Mesenchymal stem cell (in vitro differentiated cells and primary cell): Measurements from ENCODE around the gene RRAS.

Experiments used
- DNase-seq: peaks from one replicate; pipeline ENCODE4 v3.0.0-alpha.2; 2013
- H2AFZ ChIP-seq: one replicate; pipeline ENCODE4 v1.6.1; 2013; ENCODE audit warnings: low read depth, mild to moderate bottlenecking, control low read depth, inconsistent platforms, low read length, moderate library complexity
- H2AK5ac ChIP-seq: 2 replicates; pipeline ENCODE4 v1.6.1; 2013; ENCODE audit warnings: low read length, moderate library complexity, mild to moderate bottlenecking, inconsistent platforms; ENCODE audit not compliant: severe bottlenecking
- H2BK120ac ChIP-seq: one replicate; pipeline ENCODE4 v1.6.1; 2013; ENCODE audit warnings: low read depth, mild to moderate bottlenecking, inconsistent platforms, low read length, moderate library complexity
- H2BK12ac ChIP-seq, 2 experiments: one replicate each; pipeline ENCODE4 v1.6.1; 2013; ENCODE audit warnings: inconsistent platforms in 2 of 2, low read length in 2 of 2, mild to moderate bottlenecking in 2 of 2, moderate library complexity in 2 of 2, control low read depth in 1 of 2
- H2BK15ac ChIP-seq: one replicate; pipeline ENCODE4 v1.6.1; 2013; ENCODE audit warnings: mild to moderate bottlenecking, low read depth, inconsistent platforms; ENCODE audit not compliant: poor library complexity, severe bottlenecking
- H2BK5ac ChIP-seq: 2 replicates; pipeline ENCODE4 v1.6.1; 2013; ENCODE audit warnings: low read depth, mild to moderate bottlenecking, low read length, control low read depth, inconsistent platforms; ENCODE audit not compliant: poor library complexity, severe bottlenecking
- H3K14ac ChIP-seq, 2 experiments: one replicate each; pipeline ENCODE4 v1.6.1; 2013; ENCODE audit warnings: inconsistent platforms in 2 of 2, low read length in 2 of 2, control low read depth in 1 of 2, mild to moderate bottlenecking in 1 of 2, moderate library complexity in 1 of 2
- H3K18ac ChIP-seq, 2 experiments: one replicate each; pipeline ENCODE4 v1.6.1; 2013; ENCODE audit warnings: inconsistent platforms in 2 of 2, low read length in 2 of 2, control low read depth in 1 of 2, low read depth in 1 of 2, mild to moderate bottlenecking in 1 of 2
- H3K23ac ChIP-seq, 2 experiments: one replicate each; pipeline ENCODE4 v1.6.1; 2013; ENCODE audit warnings: inconsistent platforms in 2 of 2, low read length in 2 of 2, mild to moderate bottlenecking in 2 of 2, moderate library complexity in 2 of 2, control low read depth in 1 of 2
- H3K27ac ChIP-seq: 2 replicates; pipeline ENCODE4 v1.5.1; 2013; ENCODE audit warnings: mild to moderate bottlenecking, moderate library complexity, low read length, control low read depth, inconsistent platforms; ENCODE audit not compliant: poor library complexity, severe bottlenecking
- H3K27me3 ChIP-seq, 2 experiments: 2 replicates each; pipeline versions ENCODE4 v1.6.1 to v1.7.0; 2013; ENCODE audit warnings: low read length in 2 of 2, mild to moderate bottlenecking in 2 of 2, moderate library complexity in 2 of 2, control low read depth in 1 of 2, inconsistent platforms in 1 of 2; ENCODE audit not compliant: control insufficient read depth in 1 of 2, insufficient read depth in 1 of 2
- H3K36me3 ChIP-seq, 2 experiments: 2 replicates each; pipeline versions ENCODE4 v1.6.1 to v1.7.0; 2013; ENCODE audit warnings: low read length in 2 of 2, control low read depth in 1 of 2, inconsistent platforms in 1 of 2, low read depth in 1 of 2, mild to moderate bottlenecking in 1 of 2; ENCODE audit not compliant: insufficient read depth in 2 of 2, control insufficient read depth in 1 of 2
- H3K4ac ChIP-seq, 2 experiments: one replicate each; pipeline ENCODE4 v1.6.1; 2013; ENCODE audit warnings: inconsistent platforms in 2 of 2, low read length in 2 of 2, mild to moderate bottlenecking in 2 of 2, moderate library complexity in 2 of 2, control low read depth in 1 of 2, low read depth in 1 of 2
- H3K4me1 ChIP-seq: 2 replicates; pipeline ENCODE4 v1.6.1; 2013; ENCODE audit warnings: low read depth, low read length, control low read depth; ENCODE audit not compliant: control insufficient read depth, insufficient read depth
- H3K4me2 ChIP-seq: 2 replicates; pipeline ENCODE4 v1.6.1; 2013; ENCODE audit warnings: low read length, mild to moderate bottlenecking, inconsistent platforms; ENCODE audit not compliant: poor library complexity, severe bottlenecking
- H3K4me3 ChIP-seq, 2 experiments: 2 replicates each; pipeline versions ENCODE4 v1.5.1 to v1.7.0; 2013; ENCODE audit warnings: low read length in 2 of 2, mild to moderate bottlenecking in 2 of 2, control low read depth in 1 of 2, low read depth in 1 of 2; ENCODE audit not compliant: insufficient read depth in 1 of 2
- H3K79me1 ChIP-seq: replicated peaks from 2 replicates; pipeline ENCODE4 v1.6.1; 2013; ENCODE audit warnings: mild to moderate bottlenecking, control low read depth, low read length, inconsistent platforms; ENCODE audit not compliant: poor library complexity, severe bottlenecking
- H3K9ac ChIP-seq: 2 replicates; pipeline ENCODE4 v1.7.0; 2013; ENCODE audit warnings: mild to moderate bottlenecking, low read length, moderate library complexity
- H3K9me3 ChIP-seq: 2 replicates; pipeline ENCODE4 v1.7.0; 2013; ENCODE audit warnings: mild to moderate bottlenecking, low read length; ENCODE audit not compliant: control insufficient read depth
- H4K8ac ChIP-seq: one replicate; pipeline ENCODE4 v1.6.1; 2013; ENCODE audit warnings: inconsistent platforms, mild to moderate bottlenecking, low read length, moderate library complexity
- H4K91ac ChIP-seq: one replicate; pipeline ENCODE4 v1.6.1; 2013; ENCODE audit warnings: mild to moderate bottlenecking, low read length, inconsistent platforms
- WGBS: methylation state at CpG from one replicate; pipeline ENCODE4 v1.1.7; 2013; ENCODE audit warnings: mixed read lengths; 5-methylcytosine and 5-hydroxymethylcytosine counted together

RRAS gene

DNA sequence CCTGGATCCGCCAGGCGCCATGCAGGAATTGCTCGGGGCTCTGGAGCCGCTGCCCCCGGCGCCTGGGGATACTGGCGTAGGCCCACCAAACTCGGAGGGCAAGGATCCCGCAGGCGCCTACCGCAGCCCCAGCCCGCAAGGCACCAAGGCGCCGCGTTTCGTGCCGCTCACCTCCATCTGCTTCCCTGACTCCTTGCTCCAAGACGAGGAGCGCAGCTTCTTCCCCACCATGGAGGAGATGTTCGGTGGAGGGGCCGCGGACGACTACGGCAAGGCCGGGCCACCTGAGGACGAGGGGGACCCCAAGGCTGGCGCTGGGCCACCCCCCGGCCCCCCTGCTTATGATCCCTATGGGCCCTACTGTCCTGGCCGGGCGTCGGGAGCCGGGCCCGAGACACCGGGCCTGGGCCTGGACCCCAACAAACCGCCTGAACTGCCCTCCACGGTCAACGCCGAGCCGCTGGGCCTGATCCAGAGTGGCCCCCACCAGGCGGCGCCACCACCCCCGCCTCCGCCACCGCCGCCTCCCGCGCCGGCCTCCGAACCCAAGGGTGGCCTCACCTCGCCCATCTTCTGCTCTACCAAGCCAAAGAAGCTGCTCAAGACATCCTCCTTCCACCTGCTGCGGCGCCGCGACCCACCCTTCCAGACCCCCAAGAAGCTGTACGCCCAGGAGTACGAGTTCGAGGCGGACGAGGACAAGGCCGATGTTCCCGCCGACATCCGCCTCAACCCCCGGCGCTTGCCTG is 42.8 kb downstream of the RRAS start:
- H3K14ac ChIP-seq: no peak overlapping the region
- no peak overlapping the region for H2BK120ac ChIP-seq
- no peak for DNase-seq
- no peak overlapping the region for H3K9ac ChIP-seq
- H3K36me3 ChIP-seq: peaks cover 61 to 80% of the 10 kb centered on the region in 2 experiments
- H3K79me1 ChIP-seq: peaks cover 26% of the 10 kb centered on the region
- H3K4ac ChIP-seq: no peak overlapping the region
- H2AK5ac ChIP-seq: no peak overlapping the region
- no peak overlapping the region for H2BK15ac ChIP-seq
- H3K18ac ChIP-seq: no peak overlapping the region
- H3K23ac ChIP-seq: no peak overlapping the region
- H4K91ac ChIP-seq: no peak overlapping the region
- no peak overlapping the region for H2BK12ac ChIP-seq
- no peaks in the 10 kb centered on the region for H3K27me3 ChIP-seq
- H3K27ac ChIP-seq: no peak overlapping the region
- WGBS: 98% methylated on average over 65 of the region's 65 CpGs
- H2AFZ ChIP-seq: no peak overlapping the region
- H3K4me3 ChIP-seq: no peak overlapping the region
- H2BK5ac ChIP-seq: no peak overlapping the region
- H3K4me2 ChIP-seq: no peak overlapping the region
- no peak overlapping the region for H4K8ac ChIP-seq
- H3K4me1 ChIP-seq: peaks cover 4% of the 10 kb centered on the region
- no peaks in the 10 kb centered on the region for H3K9me3 ChIP-seq

DNA sequence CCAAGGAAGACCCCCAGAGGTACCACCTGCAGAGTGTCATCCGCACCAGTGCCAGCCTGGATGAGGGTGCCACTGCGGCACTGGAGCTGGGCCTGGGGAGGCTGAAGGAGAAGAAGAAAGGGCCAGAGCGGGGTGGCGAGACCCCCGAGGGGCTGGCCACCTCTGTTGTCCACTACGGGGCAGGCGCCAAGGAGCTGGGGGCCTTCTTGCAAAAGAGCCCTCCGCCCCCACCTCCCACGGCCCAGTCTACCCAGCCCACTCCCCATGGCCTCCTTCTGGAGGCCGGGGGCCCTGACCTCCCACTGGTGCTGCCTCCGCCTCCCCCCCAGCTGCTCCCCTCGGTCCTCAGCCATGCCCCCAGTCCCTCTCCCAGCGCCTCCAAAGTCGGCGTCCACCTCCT is 43.5 kb downstream of the RRAS start:
- no peak overlapping the region for H3K9ac ChIP-seq
- peaks cover 24% of the 10 kb centered on the region for H3K79me1 ChIP-seq
- no peak overlapping the region for H3K4me3 ChIP-seq
- H2BK12ac ChIP-seq: no peak overlapping the region
- no peak overlapping the region for H3K14ac ChIP-seq
- no peak overlapping the region for H2BK15ac ChIP-seq
- no peaks in the 10 kb centered on the region for H3K27me3 ChIP-seq
- no peak overlapping the region for H3K27ac ChIP-seq
- no peaks in the 10 kb centered on the region for H3K9me3 ChIP-seq
- H3K4me2 ChIP-seq: no peak overlapping the region
- H3K18ac ChIP-seq: no peak overlapping the region
- H3K36me3 ChIP-seq: peaks cover 56 to 73% of the 10 kb centered on the region in 2 experiments
- peaks cover 4% of the 10 kb centered on the region for H3K4me1 ChIP-seq
- no peak overlapping the region for H2BK5ac ChIP-seq
- H2BK120ac ChIP-seq: no peak overlapping the region
- H3K4ac ChIP-seq: no peak overlapping the region
- WGBS: 93% methylated on average over 15 of the region's 15 CpGs
- H3K23ac ChIP-seq: no peak overlapping the region
- no peak overlapping the region for H2AK5ac ChIP-seq
- H2AFZ ChIP-seq: no peak overlapping the region
- no peak overlapping the region for H4K8ac ChIP-seq
- DNase-seq: no peak
- no peak overlapping the region for H4K91ac ChIP-seq

DNA sequence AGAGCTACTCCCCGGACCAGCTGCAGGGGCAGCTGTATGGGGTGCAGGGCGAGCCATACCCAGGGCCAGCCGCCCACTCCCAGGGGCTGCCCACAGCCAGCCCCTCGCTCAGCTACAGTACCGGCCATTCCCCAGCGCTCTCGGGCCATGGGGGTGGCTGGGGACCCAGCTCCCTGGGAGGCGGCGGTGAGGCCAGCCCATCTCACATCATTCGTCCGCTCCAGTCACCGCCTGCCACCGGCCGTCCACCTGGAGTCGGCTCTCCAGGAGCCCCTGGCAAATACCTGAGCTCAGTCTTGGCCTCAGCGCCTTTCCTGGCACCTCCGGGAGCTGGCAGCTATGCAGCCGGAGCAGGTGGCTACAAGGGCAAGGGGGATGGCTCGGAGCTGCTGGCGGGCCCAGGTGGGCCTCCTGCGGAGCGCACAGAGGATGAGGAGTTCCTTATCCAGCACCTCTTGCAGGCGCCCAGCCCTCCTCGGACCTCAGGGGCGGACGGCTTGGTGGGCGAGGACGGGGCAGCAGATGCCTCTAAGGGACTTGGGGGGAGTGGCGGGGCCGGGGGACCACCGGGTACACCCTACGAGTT is 44.0 kb downstream of the RRAS start:
- Histone ChIP-seq H2AFZ (no peak overlapping the region), H3K14ac (no peak overlapping the region), H2BK12ac (no peak overlapping the region), H3K36me3 (peaks cover 52 to 68% of the 10 kb centered on the region in 2 experiments), H3K23ac (no peak overlapping the region), H3K27me3 (no peaks in the 10 kb centered on the region), H3K4me2 (no peak overlapping the region), H2BK5ac (no peak overlapping the region), H3K9ac (no peak overlapping the region), H3K18ac (no peak overlapping the region), H3K79me1 (peaks cover 24% of the 10 kb centered on the region), H3K4me1 (peaks cover 4% of the 10 kb centered on the region), H3K9me3 (no peaks in the 10 kb centered on the region), H2AK5ac (no peak overlapping the region), H2BK15ac (no peak overlapping the region), H2BK120ac (no peak overlapping the region), H3K27ac (no peak overlapping the region), H4K8ac (no peak overlapping the region), H3K4ac (no peak overlapping the region), H3K4me3 (no peak overlapping the region), H4K91ac (no peak overlapping the region)
- whole genome bisulfite sequencing: 96% methylated on average over 29 of the region's 32 CpGs
- DNase-seq: no peak

DNA sequence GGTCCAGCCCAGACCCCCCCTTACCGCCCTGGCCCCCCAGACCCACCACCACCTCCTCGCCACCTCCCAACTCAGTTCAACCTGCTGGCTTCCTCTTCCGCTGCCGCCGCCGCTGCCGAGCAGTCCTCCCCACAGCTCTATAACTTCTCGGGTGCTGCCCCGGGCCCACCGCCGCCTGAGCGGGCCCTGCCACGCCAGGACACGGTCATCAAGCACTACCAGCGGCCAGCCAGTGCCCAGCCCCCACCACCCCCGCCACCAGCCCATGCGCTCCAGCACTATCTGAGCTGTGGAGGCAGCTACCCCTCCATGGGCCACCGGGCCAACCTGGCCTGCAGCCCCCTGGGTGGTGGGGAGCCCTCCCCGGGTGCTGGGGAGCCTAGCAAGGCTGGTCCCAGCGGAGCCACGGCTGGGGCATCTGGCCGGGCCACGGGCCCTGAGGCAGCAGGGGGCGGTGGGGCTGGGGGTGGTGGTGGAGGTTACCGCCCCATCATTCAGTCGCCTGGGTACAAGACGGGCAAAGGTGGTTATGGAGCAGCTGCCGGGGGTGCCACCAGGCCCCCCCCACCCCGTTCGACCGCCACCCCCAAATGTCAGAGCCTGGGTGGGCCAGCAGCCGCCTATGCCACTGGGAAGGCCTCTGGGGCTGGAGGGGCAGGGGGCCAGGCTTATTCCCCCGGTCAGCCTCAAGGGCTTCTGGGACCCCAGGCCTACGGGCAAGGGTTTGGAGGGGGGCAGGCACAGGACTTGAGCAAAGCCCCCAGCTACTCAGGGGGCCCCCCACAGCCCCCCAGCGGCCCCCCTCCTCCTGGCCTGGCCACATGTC is 44.7 kb downstream of the RRAS start:
- Histone ChIP-seq H3K23ac (no peak overlapping the region), H2BK15ac (no peak overlapping the region), H3K14ac (no peak overlapping the region), H3K4me3 (no peak overlapping the region), H2BK5ac (no peak overlapping the region), H2AFZ (no peak overlapping the region), H3K4me2 (no peak overlapping the region), H3K18ac (no peak overlapping the region), H3K4me1 (peaks cover 8% of the 10 kb centered on the region), H3K27me3 (no peaks in the 10 kb centered on the region), H2BK12ac (no peak overlapping the region), H2BK120ac (no peak overlapping the region), H4K91ac (no peak overlapping the region), H3K36me3 (peaks cover 47 to 61% of the 10 kb centered on the region in 2 experiments), H3K9me3 (no peaks in the 10 kb centered on the region), H3K9ac (no peak overlapping the region), H4K8ac (no peak overlapping the region), H2AK5ac (no peak overlapping the region), H3K79me1 (peaks cover 22% of the 10 kb centered on the region), H3K4ac (no peak overlapping the region), H3K27ac (no peak overlapping the region)
- no peak for DNase-seq
- WGBS: 95% methylated on average over 33 of the region's 35 CpGs
